GM18861 (cell line): ENCODE results near the gene CXCL14.

ENCODE experiments used
- ATAC-seq: cut with Tn5 transposase; IDR thresholded peaks from one replicate; pipeline ENCODE4 v1.9.1; 2021; ENCODE audit not compliant: unreplicated experiment

Gene CXCL14, protein sequence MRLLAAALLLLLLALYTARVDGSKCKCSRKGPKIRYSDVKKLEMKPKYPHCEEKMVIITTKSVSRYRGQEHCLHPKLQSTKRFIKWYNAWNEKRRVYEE

DNA sequence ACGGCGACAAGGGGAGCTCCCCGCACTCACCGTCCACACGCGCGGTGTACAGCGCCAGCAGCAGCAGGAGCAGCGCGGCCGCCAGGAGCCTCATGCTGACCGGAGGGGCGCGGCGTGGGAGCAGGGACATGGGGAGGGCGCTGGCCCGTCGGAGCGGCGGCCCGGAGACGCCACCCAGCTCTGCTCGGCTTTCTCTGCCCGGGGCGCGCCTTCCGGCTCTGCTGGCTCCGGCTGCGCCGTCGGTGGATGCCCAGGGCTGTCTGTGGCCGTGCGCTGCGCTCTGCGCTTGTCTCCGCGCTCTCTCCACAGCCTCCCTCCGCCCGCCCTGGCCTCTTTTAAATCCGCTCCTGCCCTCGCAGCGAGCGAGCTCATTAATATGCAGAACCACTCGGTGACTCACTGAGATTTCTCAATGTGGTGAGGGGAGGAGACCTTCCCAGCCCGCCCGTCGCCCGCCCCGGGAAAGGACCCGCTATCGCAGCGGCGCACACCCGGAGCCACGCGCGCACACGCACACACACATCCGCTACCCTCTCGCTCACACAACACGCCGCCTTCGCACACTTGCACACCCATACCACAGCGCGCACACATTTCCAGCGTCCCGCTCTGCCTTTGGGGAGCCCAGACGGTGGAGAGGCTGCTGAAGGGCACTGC lies at the start of gene CXCL14:
TSS of gene CXCL14 (minus strand) at position 307 of the 657 bp plus-strand sequence. CDS start at position 94, 213 bp downstream.
- no peak for ATAC-seq

DNA sequence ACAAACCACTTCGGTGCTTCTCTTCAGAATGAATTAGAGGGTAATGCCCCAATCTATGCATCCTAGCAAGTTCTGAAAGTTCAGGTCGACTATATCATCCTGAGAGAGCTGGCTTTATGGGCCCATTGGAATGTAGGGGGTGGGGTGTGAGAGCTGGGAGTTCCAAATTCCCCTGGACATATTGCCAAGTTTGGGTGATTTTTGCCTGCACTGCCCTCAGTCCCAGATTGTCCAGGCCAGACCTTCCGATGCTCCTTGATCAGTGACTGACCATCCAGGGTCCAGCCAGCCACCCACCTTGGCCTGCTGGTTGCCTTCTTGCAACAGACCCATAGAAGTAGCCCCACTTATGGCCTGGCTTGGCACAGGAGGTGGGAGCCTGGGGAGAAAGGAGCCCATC lies 47.8 kb upstream of the CXCL14 start:
- ATAC-seq, result no peak

DNA sequence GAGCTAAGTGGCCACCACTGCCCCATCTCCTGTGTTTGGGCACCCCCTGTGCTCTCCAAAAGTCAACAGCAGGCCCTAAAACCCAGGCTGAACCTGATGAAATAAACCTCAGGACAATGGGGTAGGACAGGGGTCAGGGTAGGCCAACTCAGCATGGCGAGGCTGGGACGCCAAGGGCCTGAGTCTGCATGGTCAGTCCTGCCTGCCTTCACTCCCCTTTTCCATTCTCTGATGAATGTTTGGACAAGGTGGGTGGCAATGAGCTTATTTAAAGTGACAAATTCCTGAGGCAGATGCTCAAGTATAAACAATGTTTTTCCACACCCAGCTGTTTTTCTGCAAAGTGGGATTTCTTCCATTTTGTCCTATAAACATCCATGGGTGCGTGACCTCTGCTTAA lies 47.2 kb upstream of the CXCL14 start:
- ATAC-seq, result no peak

DNA sequence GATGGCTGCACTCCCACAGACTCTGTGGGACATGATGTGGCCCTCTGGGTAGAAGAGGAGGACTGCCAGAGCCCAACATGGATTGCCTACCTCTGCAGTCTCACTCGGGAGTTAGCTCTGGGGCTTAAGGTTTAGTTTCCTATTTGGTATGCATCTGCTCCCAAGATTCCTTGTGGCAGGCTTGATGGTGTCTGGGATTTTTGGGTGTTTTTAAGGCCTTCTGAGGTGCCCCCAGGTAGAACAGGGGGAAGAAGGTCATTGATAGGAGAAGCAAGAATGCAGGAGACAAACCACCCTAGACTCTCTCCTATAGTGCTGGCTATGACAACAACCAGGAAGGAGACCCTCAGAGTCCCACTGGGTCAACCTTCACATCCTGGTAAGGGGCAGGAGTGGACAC lies 46.7 kb upstream of the CXCL14 start:
- no peak for ATAC-seq

DNA sequence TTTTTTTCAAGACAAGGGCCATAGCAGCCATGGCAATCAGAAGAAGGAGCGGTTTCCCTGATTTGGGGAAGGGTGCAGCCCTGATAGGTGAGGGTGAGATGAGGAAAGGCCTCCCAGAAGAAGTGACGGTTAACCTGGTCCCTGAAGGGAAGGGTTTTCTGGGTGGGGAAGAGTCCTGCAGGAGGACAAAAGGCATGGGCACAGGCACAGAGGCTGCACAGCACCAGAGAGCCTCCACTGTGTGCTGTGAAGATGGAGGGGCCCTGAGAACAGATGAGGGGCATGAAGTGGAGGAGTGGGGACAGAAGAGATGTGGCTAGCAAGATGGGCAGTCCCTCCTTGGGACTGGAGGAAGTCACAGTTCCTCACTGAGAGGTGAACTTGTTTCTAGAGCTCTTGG lies 46.3 kb upstream of the CXCL14 start:
- ATAC-seq, result no peak

DNA sequence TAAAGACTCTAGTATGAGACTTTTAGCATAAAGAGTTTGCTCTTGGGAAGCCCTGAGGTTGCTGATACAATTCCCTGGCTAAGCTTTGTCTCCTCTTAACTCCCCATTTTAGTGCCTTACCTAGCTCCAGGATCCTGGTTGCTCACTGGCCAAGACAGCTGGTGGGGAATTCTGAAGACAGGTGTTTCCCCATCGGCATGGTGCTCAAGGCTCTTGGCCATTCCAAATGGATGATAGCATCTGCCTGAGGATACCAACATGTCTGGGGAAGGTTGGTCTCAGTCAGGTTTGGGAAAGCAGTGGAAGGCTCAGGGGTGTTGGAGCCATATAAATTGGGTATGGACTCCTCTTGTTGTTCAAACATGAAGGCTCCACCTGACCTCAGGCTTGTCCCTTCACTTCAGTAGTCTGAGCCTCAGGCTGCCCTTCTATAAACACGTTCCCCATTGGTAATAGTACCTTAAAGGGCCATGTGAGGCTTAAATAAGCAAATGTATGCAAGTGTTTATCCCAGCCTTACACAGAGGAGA lies 44.5 kb upstream of the CXCL14 start:
- no peak for ATAC-seq

DNA sequence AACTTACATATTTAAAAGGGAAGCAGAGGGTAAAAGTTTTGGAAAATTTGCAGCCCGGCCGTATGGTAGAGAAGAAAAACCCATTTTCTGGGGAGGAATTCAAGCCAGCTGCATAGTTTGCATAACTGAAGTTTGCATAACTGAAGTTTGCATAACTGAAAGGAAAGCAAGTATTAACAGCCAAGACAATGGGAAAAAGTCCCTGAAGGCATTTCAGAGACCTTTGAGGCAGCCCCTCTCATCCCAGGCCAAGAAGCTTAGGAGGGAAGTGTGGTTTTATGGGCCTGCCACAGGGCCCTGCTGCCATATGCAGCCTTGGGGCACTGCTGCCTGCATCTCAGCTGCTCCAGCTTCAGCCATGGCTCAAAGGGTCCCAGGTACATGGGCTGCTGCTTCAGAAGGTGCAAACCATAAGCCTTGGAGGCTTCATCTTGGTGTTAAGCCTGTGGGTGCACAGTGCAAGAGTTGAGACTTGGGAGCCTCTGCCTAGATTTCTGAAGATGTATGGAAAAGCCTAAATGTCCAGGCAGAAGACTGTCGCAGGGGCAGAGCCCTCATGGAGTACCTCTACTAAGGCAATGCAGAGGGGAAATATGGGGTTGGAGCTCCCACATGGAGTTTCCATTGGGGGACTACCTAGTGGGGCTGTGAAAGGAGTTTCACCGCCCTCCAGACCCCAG lies 36.9 kb upstream of the CXCL14 start:
- no peak for ATAC-seq

DNA sequence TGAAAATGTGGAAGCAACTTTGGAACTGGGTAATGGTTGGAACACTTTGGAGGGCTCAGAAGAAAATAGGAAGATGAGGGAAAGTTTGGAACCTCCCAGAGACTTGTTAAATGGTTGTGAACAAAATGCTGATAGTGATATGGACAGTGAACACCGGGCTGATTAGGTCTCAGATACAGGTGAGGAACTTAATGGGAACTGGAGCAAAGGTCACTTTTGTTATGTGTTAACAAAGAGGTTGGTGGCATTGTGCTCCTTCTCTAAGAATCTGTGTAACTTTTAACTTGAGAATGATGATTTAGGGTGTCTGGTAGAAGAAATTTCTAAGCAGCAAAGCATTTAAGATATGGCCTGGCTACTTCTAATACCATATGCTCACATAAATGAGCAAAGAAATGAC lies 36.4 kb upstream of the CXCL14 start:
- ATAC-seq, result no peak

DNA sequence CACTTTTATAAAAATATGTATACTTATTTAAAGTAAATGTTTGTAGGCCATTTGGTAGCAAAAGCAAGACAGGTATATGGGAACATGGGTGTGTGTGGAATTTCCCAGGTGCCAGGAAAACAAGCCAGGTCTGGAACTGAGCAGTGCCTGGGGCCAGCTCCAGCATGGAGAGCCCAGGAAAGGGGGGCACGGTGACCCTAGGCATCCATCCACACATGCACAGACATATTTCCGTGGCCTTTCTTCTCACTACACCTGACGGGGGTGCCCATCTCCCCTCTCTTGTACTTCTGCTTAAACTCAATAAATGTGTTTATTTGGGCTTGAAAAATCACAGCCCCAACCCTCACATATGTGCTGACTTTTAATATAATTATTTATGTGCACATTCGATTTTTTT lies 31.2 kb upstream of the CXCL14 start:
- ATAC-seq, result no peak

DNA sequence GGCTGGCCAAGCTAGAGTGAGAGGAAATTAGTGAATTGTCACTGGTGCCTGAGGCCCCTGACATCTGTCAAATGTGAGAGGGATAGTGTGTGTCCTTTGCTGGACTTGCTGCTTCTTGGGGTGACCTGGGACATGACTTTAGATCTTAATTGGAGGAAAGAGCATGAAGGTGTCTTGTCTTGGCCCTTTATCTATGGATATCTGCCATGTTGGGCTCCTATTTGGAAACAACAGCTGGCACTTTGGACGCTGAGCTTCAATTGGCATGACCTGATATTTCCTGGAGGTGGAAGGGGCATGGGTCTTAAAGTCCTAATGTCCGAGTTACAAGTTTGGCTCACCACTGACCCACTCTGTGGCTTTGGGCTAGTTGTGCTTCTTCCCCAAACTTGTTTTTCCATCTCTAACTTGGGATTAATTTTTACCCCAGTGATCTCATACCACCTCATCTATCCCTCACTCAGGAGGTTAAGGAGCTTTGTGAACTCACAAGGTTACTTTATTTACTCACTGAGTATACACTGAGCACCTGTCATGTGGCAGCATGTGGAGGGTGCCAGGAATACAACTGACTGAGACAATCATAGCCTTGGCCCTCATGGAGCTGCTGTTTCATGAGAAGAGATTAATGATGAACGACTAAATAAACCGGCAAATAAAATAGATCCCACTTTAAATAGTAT lies 30.1 kb upstream of the CXCL14 start:
- no peak for ATAC-seq

DNA sequence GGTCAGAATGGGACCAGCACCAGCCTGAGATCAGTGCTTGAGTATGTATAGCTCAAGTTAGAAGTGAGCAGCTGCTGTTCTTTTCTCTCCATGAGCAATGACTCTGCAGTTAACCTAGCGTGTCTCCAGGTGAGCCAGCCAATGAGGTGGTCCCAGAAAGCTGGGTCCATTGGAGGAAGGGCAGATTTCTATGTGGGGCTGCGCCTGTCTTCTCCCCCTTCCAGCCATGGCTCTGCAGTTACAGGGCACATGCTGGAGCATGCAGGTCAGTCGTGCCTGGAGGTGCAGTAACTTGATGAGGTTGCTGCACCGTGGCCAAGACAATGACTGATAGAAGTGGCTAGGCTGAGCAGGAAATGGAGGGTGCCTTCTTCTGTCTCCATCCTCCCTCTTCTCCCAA lies 29.6 kb upstream of the CXCL14 start:
- ATAC-seq, result no peak

DNA sequence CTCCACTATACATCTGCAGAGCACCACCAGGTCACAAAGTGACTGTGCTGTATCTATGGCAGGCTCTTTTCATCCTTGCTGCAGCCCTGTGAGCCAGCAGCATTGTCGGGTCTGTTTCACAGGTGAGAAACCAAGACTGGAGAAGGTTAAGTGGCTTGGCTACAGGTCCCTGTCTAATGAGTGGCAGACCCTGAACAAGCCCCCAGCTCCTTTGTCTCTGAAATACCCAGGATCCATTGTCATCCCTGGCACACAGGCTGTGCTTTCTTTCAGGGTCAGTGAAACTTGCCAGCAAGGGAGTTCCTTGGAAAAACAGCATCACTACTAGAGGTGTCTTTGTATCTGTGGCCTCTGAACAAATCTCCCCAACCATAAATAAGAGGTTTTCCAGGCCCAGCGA lies 27.6 kb upstream of the CXCL14 start:
- ATAC-seq, result no peak

DNA sequence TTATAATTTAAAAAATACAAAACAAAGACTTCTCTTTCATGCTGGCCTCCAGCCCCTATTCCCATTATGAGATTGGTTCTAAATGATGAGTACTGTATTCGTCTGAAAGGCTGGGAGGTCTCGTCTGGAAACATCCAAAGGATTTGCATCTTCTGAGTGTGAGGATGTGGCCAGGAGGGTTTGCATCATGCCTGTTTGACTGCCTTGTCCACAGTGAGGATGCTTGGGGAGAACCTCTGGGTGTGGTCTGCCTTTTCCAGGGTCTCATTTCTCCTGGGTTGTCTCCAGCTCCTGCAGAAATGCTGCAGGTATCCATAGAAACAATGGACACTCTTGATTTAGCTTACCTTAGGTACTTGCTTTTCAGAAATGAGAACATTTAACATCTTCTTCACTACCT lies 26.4 kb upstream of the CXCL14 start:
- no peak for ATAC-seq

DNA sequence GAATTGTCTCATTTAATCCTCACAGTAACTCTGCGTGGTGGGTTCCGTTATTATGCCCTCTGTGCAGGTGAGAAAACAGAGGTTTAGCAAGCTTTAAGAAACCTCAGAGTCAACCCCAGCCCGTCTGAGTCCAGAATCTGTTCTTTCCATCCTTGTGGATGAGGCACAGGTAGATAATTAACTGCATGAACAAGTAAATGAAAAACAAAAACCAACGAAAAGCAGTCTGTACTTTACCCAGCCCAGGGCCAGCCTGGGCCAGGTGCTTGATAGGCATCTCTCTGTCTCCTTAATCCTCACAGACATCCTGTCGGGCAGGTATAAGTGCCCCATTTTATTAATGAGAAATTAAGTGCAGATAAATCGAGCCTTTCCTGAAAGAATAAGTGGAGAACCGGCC lies 25.3 kb upstream of the CXCL14 start:
- no peak for ATAC-seq

DNA sequence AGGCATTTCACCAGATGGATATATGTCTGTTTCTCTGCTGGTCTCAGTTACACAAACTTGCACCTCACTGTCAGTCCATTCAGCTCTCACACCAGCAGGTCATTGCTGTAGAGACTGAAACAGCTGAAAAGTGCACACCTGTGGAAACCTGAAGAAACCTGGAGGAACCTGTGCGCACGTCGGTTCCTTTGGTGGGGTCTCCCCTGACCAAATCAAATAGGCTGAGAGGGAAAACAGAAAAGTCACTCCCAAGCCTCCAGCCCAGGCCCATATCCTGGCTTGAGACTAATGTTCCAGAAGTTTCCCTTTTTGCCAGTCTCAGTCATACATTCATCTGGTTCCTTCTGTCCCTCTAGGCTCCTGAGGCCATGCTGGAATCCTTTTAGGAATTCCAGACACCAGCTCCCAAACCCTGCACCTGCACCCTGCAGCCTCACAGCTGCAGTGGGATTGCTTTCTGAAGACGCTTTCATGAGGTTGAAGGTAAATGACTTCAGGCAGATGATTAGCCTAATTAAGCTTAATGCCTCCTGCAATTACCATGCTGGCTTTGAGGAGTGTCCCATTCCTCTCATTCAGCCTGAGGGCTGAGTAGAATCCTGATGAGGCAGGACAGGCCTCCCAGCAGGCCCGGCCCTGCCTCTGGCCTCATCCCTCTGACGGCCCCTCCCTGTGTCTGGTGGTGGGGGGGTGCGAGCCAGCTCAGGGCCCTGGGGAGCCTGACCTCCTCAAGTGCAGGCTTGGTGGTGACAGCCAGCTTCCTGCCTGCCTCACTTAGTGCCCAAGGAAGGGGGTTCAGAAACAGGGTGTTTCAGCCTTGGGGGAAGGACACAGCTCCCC lies 24.3 kb upstream of the CXCL14 start:
- ATAC-seq, result no peak

DNA sequence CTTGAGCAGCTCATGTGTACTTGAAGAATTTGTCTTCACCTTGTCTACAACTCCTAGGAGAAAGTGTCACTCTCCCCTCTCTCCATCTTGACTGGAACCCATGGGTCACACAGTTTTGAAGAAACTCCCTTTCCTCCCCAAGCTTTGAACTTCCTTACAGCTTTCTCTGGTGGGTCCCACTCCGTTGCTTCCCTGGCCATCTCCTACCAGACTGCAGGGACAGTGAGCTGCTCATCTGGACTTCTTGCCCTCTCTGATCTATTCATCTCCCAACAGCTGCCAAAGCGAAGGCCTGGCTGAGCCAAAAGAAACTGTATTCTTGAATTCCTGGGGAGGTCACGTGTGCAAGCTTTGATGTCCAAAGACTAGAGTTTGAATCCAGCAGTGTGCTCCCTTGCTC lies 22.7 kb upstream of the CXCL14 start:
- no peak for ATAC-seq

DNA sequence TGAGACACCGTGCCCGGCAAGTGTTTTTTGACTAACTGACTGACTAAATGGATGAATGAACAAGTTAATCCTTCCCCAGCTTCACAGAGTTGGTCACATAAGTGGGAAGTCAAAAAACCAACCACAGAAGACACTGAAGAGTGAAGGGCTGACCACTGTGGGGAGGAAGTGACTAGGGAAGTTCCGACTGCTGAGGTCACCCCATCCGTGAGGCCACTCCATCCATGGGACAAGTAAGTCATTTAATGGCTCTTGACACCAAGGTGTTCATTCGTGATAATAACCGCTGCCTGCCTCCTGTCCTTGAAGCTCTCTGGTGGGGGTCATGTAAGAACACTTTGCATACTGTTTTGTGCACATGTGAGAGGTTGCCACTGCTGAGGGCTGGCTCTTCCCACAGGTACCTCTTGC lies 22.2 kb upstream of the CXCL14 start:
- no peak for ATAC-seq

DNA sequence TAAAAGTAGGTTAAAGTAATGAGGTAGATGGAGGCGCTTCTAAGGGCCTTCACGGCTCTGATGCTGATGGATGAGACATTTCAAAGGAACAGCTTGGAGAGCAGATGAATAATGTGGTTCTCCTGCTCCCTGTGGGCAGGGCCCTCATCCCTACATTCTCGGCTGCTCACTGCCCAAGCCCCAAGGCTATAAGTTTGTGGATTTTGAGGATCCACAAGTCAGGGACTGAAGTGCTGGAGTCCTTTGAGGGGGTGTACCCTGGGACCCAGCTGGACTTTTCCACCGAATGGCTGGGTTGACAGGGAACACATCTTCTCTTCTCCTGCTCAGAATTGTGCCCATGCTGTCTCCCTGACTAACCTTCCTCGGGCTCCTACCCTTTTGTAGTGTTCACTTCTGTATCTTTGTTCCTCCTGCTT lies 21.4 kb upstream of the CXCL14 start:
- ATAC-seq, result no peak

DNA sequence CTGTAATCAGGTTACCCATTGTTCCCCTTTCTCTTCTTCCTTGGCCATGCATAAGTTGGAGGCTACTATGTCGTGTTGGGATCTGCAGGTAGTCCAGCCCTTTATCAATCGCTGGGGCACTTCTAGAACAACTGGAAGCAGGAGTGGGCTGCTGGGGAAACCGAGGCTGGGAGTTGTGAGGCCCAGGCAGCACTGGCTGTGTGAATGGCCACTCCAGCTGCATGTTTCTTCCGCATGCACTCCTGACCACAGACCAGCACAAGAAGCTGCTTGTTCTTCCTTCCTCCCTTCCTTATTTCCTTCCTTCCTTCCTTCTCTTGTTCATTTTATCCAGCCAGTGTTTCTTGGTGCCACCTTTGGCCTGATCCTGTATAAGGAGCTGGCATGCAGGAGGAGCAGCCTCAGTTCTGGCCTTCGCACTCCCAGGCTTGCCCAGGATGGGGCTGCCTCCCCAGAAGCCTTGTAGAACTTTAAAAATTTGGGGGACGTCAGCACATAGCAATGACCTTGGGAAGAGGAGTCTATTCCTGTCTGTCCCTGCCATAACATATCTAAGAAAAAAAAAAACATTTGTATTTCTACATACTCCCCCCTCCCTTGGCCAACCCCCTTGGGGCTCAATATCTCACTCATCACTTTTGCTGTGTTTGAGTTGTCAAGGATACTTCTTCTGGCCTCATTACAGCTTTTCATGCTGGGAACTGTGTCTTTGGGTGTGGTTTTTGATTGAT lies 20.8 kb upstream of the CXCL14 start:
- no peak for ATAC-seq

DNA sequence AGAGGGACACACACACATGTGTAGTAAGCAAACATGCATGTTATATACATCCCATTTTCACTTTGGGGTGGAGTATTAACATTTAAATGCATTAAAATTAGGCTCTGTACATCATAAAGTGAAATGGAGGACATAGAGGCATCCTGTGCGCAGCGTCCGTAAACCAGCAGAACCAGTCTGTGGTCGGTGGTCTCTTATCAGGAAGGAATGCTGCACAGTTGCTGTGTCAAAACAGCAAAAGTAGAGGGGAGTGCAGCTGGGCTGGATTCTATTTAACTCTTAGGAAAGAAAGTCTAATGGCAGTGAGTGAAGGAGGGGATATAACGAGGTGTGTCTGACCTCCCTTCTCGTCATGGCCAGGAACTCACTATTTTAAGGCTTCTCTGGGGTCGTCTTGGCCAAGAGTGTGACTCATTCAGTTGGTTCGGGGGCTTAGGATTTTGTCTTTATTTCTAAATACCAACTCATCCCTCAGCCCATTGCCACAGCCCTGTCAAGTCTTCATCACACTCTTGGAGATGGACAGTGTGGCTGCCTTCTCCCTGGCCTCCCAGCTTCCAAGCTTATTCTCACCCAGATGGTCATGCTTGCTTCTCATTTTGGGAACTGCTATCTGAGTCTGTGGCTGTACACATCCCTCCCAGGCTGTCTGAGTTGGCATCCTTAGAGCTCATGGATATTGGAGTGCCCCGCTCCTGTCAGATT lies 20.1 kb upstream of the CXCL14 start:
- no peak for ATAC-seq
